HepG2 (cell line): ENCODE measurements around the gene PATL2. TPM values are rescaled to one million over a fixed set of nuclear protein-coding genes. Genes with fewer than 3 reads are reported as not detected.
"Not testable (repeated sequence)": the region's sequence is repeated elsewhere in the genome, so short reads cannot be mapped to it uniquely, and the experiment has no call there.

Experiments
- ARID5B ChIP-seq: IDR thresholded peaks from 2 replicates; pipeline ENCODE4 v1.4.0; 2020; ENCODE audit warnings: mild to moderate bottlenecking, missing genetic modification reagents
- ELF1 ChIP-seq: sonication (generic); formaldehyde crosslinking; IDR thresholded peaks from 2 replicates; pipeline ENCODE4 v1.4.0; 2020; ENCODE audit warnings: missing genetic modification reagents
- ELF3 ChIP-seq: IDR thresholded peaks from 2 replicates; pipeline ENCODE4 v1.6.1; 2016; ENCODE audit warnings: missing genetic modification reagents, missing compliant biosample characterization
- ERF ChIP-seq: IDR thresholded peaks from 2 replicates; pipeline ENCODE4 v1.6.1; 2018; ENCODE audit warnings: missing biosample characterization, missing genetic modification reagents
- FOSL2 ChIP-seq: sonication (generic); formaldehyde crosslinking; IDR thresholded peaks from 2 replicates; pipeline ENCODE4 v1.4.0; 2020; ENCODE audit warnings: missing genetic modification reagents
- FOXA1 ChIP-seq, 2 experiments: fragments of 450-650 bp in 1 of 2; sonication (generic) in 1 of 2; formaldehyde crosslinking in 1 of 2; IDR thresholded peaks; 2 replicates each; pipeline versions ENCODE4 v1.4.0 to v1.6.1; 2016 to 2020; ENCODE audit warnings: missing genetic modification reagents in 1 of 2
- NCOA2 ChIP-seq: sonication (generic); formaldehyde crosslinking; IDR thresholded peaks from 2 replicates; pipeline ENCODE4 v1.8.0; 2022; ENCODE audit warnings: inconsistent platforms
- RXRA ChIP-seq: sonication (generic); formaldehyde crosslinking; IDR thresholded peaks from 2 replicates; pipeline ENCODE4 v1.5.1; 2020; ENCODE audit warnings: missing genetic modification reagents
- SALL1 ChIP-seq: sonication (generic); formaldehyde crosslinking; IDR thresholded peaks from 2 replicates; pipeline ENCODE4 v1.8.0; 2022; ENCODE audit warnings: mild to moderate bottlenecking, missing genetic modification reagents
- ZNF331 ChIP-seq: sonication (generic); formaldehyde crosslinking; IDR thresholded peaks from 2 replicates; pipeline ENCODE4 v1.4.0; 2020; ENCODE audit warnings: missing genetic modification reagents
- ZNF350 ChIP-seq: sonication (generic); formaldehyde crosslinking; IDR thresholded peaks from 2 replicates; pipeline ENCODE4 v1.4.0; 2020; ENCODE audit warnings: mild to moderate bottlenecking, low read depth, missing genetic modification reagents, borderline replicate concordance
- ZNF687 ChIP-seq: sonication (generic); formaldehyde crosslinking; IDR thresholded peaks from 2 replicates; pipeline ENCODE4 v1.5.1; 2020; ENCODE audit warnings: mild to moderate bottlenecking, missing genetic modification reagents, moderate library complexity
- polyA plus RNA-seq, 8 experiments: library from polyadenylated mRNA; depleted of rRNA in 3 of 8; stranded (reverse) in 7 of 8; unstranded in 1 of 8; fragments of >200 nt; fragmentation: Illumina TruSeq in 4 of 8; extraction: Trizol in 4 of 8; gene quantifications; 2 replicates each; pipeline versions ENCODE4 v1.2.1 to v1.2.3, GENCODE V29; 2011 to 2016; ENCODE audit warnings: low read depth in 4 of 8, missing spikeins in 1 of 8, mixed read lengths in 1 of 8; ENCODE audit not compliant: insufficient read depth in 1 of 8
- total RNA-seq, 5 experiments: library from RNA; depleted of rRNA; stranded (reverse); fragments of >200 nt; fragmentation: Illumina TruSeq; extraction: Trizol; gene quantifications; 2 replicates each; pipeline ENCODE4 v1.2.3, GENCODE V29; 2016; ENCODE audit warnings: low read depth in 1 of 5
- TF ChIP-seq, protein P1 (sequence below): sonication (generic); formaldehyde crosslinking; IDR thresholded peaks from 2 replicates; pipeline ENCODE4 v1.5.0; 2020; ENCODE audit warnings: mild to moderate bottlenecking, missing genetic modification reagents, borderline replicate concordance

PATL2 gene
- total and polyA plus RNA-seq, 2 of the 13 experiments (the other 11 are each of a cell fraction or from before 2014, with no cell fraction given), result 0.15 to 0.53 TPM

GRCh38 chr15:44682809-44683682, 28.1 kb downstream of the PATL2 start (continued):
- 0 out of 2 replicates have a peak, but pooled peaks have one; percentile 4 for TF ChIP-seq ZNF687
- peak; percentile 87 for TF ChIP-seq ELF3 (CRISPR knock-in tag)
- TF ChIP-seq ARID5B (CRISPR knock-in tag), result peak; percentile 41; the same call in 1 of the 2 replicates
- TF ChIP-seq FOSL2 (CRISPR knock-in tag), result peak; percentile 27; the same call in 1 of the 2 replicates
- TF ChIP-seq, protein P1, sequence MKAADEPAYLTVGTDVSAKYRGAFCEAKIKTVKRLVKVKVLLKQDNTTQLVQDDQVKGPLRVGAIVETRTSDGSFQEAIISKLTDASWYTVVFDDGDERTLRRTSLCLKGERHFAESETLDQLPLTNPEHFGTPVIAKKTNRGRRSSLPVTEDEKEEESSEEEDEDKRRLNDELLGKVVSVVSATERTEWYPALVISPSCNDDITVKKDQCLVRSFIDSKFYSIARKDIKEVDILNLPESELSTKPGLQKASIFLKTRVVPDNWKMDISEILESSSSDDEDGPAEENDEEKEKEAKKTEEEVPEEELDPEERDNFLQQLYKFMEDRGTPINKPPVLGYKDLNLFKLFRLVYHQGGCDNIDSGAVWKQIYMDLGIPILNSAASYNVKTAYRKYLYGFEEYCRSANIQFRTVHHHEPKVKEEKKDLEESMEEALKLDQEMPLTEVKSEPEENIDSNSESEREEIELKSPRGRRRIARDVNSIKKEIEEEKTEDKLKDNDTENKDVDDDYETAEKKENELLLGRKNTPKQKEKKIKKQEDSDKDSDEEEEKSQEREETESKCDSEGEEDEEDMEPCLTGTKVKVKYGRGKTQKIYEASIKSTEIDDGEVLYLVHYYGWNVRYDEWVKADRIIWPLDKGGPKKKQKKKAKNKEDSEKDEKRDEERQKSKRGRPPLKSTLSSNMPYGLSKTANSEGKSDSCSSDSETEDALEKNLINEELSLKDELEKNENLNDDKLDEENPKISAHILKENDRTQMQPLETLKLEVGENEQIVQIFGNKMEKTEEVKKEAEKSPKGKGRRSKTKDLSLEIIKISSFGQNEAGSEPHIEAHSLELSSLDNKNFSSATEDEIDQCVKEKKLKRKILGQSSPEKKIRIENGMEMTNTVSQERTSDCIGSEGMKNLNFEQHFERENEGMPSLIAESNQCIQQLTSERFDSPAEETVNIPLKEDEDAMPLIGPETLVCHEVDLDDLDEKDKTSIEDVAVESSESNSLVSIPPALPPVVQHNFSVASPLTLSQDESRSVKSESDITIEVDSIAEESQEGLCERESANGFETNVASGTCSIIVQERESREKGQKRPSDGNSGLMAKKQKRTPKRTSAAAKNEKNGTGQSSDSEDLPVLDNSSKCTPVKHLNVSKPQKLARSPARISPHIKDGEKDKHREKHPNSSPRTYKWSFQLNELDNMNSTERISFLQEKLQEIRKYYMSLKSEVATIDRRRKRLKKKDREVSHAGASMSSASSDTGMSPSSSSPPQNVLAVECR (CRISPR knock-in tag), result peak; percentile 34; the same call in 1 of the 2 replicates
- TF ChIP-seq ELF1, result peak; percentile 41; the same call in 1 of the 2 replicates
- peak; percentile 24; the same call in 1 of the 2 replicates for TF ChIP-seq ERF (CRISPR knock-in tag)
- 0 out of 2 replicates have a peak, but pooled peaks have one; percentile 49 for TF ChIP-seq ZNF350
- peak; percentile 9; the same call in 1 of the 2 replicates for TF ChIP-seq NCOA2 (CRISPR knock-in tag)
- 0 out of 2 replicates have a peak, but pooled peaks have one; percentile 30 for TF ChIP-seq ZNF331
- TF ChIP-seq FOXA1 (IDR thresholded peaks at IDR 0.05), result not testable (repeated sequence)
- TF ChIP-seq FOXA1 (CRISPR knock-in tag; IDR thresholded peaks at IDR 0.05), result peak; percentile 80
- TF ChIP-seq RXRA, result peak; percentile 40; the same call in 1 of the 2 replicates
- TF ChIP-seq SALL1 (CRISPR knock-in tag), result peak; percentile 32
